ENCODE measurements around the gene NTPCR.

DNA sequence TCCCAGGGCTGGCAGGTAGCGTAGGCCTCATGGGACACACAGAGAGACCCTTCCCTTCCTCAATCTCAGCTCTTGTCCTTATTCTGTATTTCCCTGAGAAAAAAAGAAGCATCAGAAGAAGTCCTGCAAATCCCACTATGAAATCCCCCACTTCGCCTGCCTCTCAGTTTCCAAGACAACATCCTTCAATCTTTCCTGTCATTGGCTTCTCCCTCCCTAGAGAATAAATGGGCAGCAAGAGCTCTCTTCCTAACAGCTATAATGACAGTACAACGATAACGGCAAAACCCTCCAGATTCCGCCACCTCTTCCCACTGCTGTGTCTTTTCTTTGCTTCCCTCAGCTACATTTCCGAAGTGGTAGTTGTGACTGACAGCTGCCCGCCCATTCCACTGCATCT, 41.6 kb upstream of the NTPCR start:
- TF ChIP-seq, protein P1, sequence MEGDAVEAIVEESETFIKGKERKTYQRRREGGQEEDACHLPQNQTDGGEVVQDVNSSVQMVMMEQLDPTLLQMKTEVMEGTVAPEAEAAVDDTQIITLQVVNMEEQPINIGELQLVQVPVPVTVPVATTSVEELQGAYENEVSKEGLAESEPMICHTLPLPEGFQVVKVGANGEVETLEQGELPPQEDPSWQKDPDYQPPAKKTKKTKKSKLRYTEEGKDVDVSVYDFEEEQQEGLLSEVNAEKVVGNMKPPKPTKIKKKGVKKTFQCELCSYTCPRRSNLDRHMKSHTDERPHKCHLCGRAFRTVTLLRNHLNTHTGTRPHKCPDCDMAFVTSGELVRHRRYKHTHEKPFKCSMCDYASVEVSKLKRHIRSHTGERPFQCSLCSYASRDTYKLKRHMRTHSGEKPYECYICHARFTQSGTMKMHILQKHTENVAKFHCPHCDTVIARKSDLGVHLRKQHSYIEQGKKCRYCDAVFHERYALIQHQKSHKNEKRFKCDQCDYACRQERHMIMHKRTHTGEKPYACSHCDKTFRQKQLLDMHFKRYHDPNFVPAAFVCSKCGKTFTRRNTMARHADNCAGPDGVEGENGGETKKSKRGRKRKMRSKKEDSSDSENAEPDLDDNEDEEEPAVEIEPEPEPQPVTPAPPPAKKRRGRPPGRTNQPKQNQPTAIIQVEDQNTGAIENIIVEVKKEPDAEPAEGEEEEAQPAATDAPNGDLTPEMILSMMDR (conservative IDR thresholded peaks at IDR 0.05): no peak
- no peak for TF ChIP-seq ZFX (IDR thresholded peaks at IDR 0.05)

All from C4-2B (cell line).